GM23338 (cell line): ENCODE data around the gene DAGLB. TPM values are rescaled to one million over a fixed set of nuclear protein-coding genes. Genes with fewer than 3 reads are reported as not detected.

ENCODE experiments used
- ATAC-seq: fragments of 200-7000 bp; cut with Tn5 transposase; 3 replicates; pipeline ENCODE4 v1.9.1; 2020
- DNase-seq: peaks from one replicate; pipeline ENCODE4 v3.0.0-alpha.2; 2015; ENCODE audit warnings: low spot score
- H2AFZ ChIP-seq: fragments of 200-600 bp; sonication (generic); 2 replicates; pipeline ENCODE4 v1.8.0; 2016; ENCODE audit warnings: antibody characterized with exemption, mild to moderate bottlenecking, moderate library complexity
- H3F3A ChIP-seq: fragments of 200-600 bp; sonication (generic); replicated peaks from 2 replicates; pipeline ENCODE4 v1.8.0; 2017; ENCODE audit warnings: antibody characterized with exemption, mixed run types, low read depth
- H3K27ac ChIP-seq: fragments of 200-600 bp; sonication (generic); 2 replicates; pipeline ENCODE4 v1.6.1; 2016; ENCODE audit warnings: low read depth
- H3K27me3 ChIP-seq: fragments of 200-600 bp; sonication (generic); 2 replicates; pipeline ENCODE4 v1.8.0; 2016; ENCODE audit warnings: mild to moderate bottlenecking, mixed run types, moderate library complexity; ENCODE audit not compliant: insufficient read depth
- H3K36me3 ChIP-seq: fragments of 200-600 bp; sonication (generic); 2 replicates; pipeline ENCODE4 v1.8.0; 2016; ENCODE audit warnings: mild to moderate bottlenecking; ENCODE audit not compliant: insufficient read depth
- H3K4me1 ChIP-seq: fragments of 200-600 bp; sonication (generic); 2 replicates; pipeline ENCODE4 v1.8.0; 2016; ENCODE audit warnings: mild to moderate bottlenecking, moderate library complexity; ENCODE audit not compliant: insufficient read depth
- H3K4me2 ChIP-seq: fragments of 200-600 bp; sonication (generic); 2 replicates; pipeline ENCODE4 v1.7.1; 2017; ENCODE audit warnings: mixed run types
- H3K4me3 ChIP-seq: fragments of 200-600 bp; sonication (generic); 2 replicates; pipeline ENCODE4 v1.6.1; 2016; ENCODE audit warnings: mixed run types
- H3K79me2 ChIP-seq: fragments of 200-600 bp; sonication (generic); replicated peaks from 2 replicates; pipeline ENCODE4 v1.8.0; 2017; ENCODE audit warnings: mild to moderate bottlenecking; ENCODE audit not compliant: insufficient read depth
- H3K9me2 ChIP-seq: fragments of 200-600 bp; sonication (generic); 2 replicates; pipeline ENCODE4 v1.8.0; 2017; ENCODE audit not compliant: insufficient read depth
- H4K20me1 ChIP-seq: fragments of 200-600 bp; sonication (generic); replicated peaks from 2 replicates; pipeline ENCODE4 v1.8.0; 2017; ENCODE audit warnings: mild to moderate bottlenecking; ENCODE audit not compliant: insufficient read depth
- H3K27ac Mint-ChIP-seq: 2 replicates; pipeline ENCODE4 v1.8.0; 2020; ENCODE audit warnings: inconsistent platforms, mild to moderate bottlenecking, moderate library complexity, mixed read lengths
- H3K27me3 Mint-ChIP-seq: 3 replicates; pipeline ENCODE4 v1.8.0; 2022; ENCODE audit warnings: low read depth, mild to moderate bottlenecking, moderate library complexity, mixed read lengths, inconsistent platforms; ENCODE audit not compliant: insufficient read depth, poor library complexity
- H3K36me3 Mint-ChIP-seq: 3 replicates; pipeline ENCODE4 v1.8.0; 2021; ENCODE audit warnings: low read depth, mild to moderate bottlenecking, inconsistent platforms, moderate library complexity, mixed read lengths
- H3K4me1 Mint-ChIP-seq: 3 replicates; pipeline ENCODE4 v1.8.0; 2020; ENCODE audit warnings: mild to moderate bottlenecking, inconsistent platforms, mixed read lengths
- H3K4me3 Mint-ChIP-seq: 3 replicates; pipeline ENCODE4 v1.8.0; 2021; ENCODE audit warnings: moderate library complexity, mild to moderate bottlenecking, inconsistent platforms, mixed read lengths
- H3K9me3 Mint-ChIP-seq: 3 replicates; pipeline ENCODE4 v1.8.0; 2020; ENCODE audit warnings: moderate library complexity, mild to moderate bottlenecking, inconsistent platforms, mixed read lengths
- CREB1 ChIP-seq: fragments of 250-450 bp; sonication (Bioruptor Pico); IDR thresholded peaks from 2 replicates; pipeline ENCODE4 v1.5.0; 2020; ENCODE audit warnings: low read depth, mild to moderate bottlenecking, moderate library complexity
- EZH2 ChIP-seq: fragments of 200-600 bp; sonication (generic); IDR thresholded peaks from one replicate; pipeline ENCODE4 v1.8.0; 2017; ENCODE audit warnings: antibody characterized with exemption, mild to moderate bottlenecking, low read depth; ENCODE audit not compliant: unreplicated experiment
- EZH2phosphoT487 ChIP-seq: fragments of 200-600 bp; sonication (generic); IDR thresholded peaks from one replicate; pipeline ENCODE4 v1.8.1; 2018; ENCODE audit warnings: antibody characterized with exemption; ENCODE audit not compliant: unreplicated experiment
- JUNB ChIP-seq: IDR thresholded peaks from one replicate; pipeline ENCODE4 v1.6.1; 2016; ENCODE audit warnings: antibody characterized with exemption; ENCODE audit not compliant: unreplicated experiment
- NANOG ChIP-seq: IDR thresholded peaks from 2 replicates; pipeline ENCODE4 v1.6.1; 2016; ENCODE audit warnings: antibody characterized with exemption, borderline replicate concordance
- POLR2AphosphoS5 ChIP-seq: IDR thresholded peaks from 2 replicates; pipeline ENCODE4 v1.6.1; 2016; ENCODE audit warnings: antibody characterized with exemption, low read depth
- STAT1 ChIP-seq: IDR thresholded peaks from one replicate; pipeline ENCODE4 v1.6.1; 2016; ENCODE audit warnings: antibody characterized with exemption; ENCODE audit not compliant: unreplicated experiment
- ZNF114 ChIP-seq: fragments of 250-450 bp; sonication (Bioruptor Pico); IDR thresholded peaks from 2 replicates; pipeline ENCODE4 v1.5.0; 2020; ENCODE audit warnings: mild to moderate bottlenecking, moderate library complexity
- ZNF331 ChIP-seq: fragments of 250-450 bp; sonication (Bioruptor Pico); IDR thresholded peaks from 2 replicates; pipeline ENCODE4 v1.5.0; 2020; ENCODE audit warnings: low read depth, mild to moderate bottlenecking, moderate library complexity
- polyA plus RNA-seq: library from polyadenylated mRNA; unstranded; fragments of >200 nt; fragmentation: Nextera tagmentation; extraction: Ambion mirVana; gene quantifications from 2 replicates; pipeline ENCODE4 v1.2.1, GENCODE V29; 2016
- total RNA-seq: library from RNA; depleted of rRNA; stranded (reverse); fragments of >200 nt; shearing (Covaris generic); gene quantifications from 2 replicates; pipeline ENCODE4 v1.2.3, GENCODE V29; 2014
- TF ChIP-seq, protein P1 (sequence below): IDR thresholded peaks from 2 replicates; pipeline ENCODE4 v1.6.1; 2016; ENCODE audit warnings: antibody characterized with exemption
- TF ChIP-seq, protein P2 (sequence below): IDR thresholded peaks from one replicate; pipeline ENCODE4 v1.6.1; 2018; ENCODE audit warnings: antibody characterized with exemption; ENCODE audit not compliant: unreplicated experiment
- TF ChIP-seq, protein P3 (sequence below): fragments of 250-450 bp; sonication (Bioruptor Pico); IDR thresholded peaks from 2 replicates; pipeline ENCODE4 v1.5.0; 2020; ENCODE audit warnings: mild to moderate bottlenecking, moderate library complexity
- TF ChIP-seq, protein P4 (sequence below), 2 experiments: fragments of 200-600 bp in 1 of 2; sonication (generic) in 1 of 2; conservative IDR thresholded peaks; 2 replicates each; pipeline versions ENCODE4 v1.5.1 to v1.6.1; 2016 to 2017; ENCODE audit warnings: antibody characterized with exemption in 2 of 2, low read depth in 2 of 2, mild to moderate bottlenecking in 2 of 2, moderate library complexity in 1 of 2

The DAGLB gene
- total and polyA plus RNA-seq, 2 experiments from 2014 or later = 13.8 to 26.0 TPM

DNA sequence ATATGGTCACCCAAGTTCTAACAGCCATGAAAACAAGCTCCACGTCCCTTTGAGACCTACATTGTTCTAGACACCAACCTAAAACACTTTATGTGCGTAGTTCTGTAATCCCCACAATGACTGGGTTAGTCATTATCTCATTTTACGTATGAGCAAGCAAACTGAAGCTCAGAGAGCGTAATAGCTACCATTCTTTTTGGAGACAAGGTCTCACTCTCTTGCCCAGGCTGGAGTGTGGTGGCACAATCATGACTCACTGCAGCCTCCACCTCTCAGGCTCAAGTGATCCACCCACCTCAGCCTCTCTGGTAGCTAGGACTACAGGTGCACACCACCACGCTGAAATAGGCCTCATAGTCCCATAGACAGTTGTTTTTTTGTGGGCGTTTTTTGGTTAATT lies 10.5 kb downstream of the DAGLB start:
- Histone ChIP-seq H3K4me2 (no peak overlapping the region), H3K9me2 (no peaks in the 10 kb centered on the region), H3K27ac (no peak overlapping the region), H3K27me3 (no peaks in the 10 kb centered on the region), H4K20me1 (peaks cover 36% of the 10 kb centered on the region), H3K79me2 (peaks cover 83% of the 10 kb centered on the region), H3K4me3 (no peak overlapping the region), H3K4me1 (peaks cover 5% of the 10 kb centered on the region), H2AFZ (no peak overlapping the region), H3K36me3 (0 out of 2 replicates have a peak, but pooled peaks cover 10% of the 10 kb centered on the region), H3F3A (peaks cover 24% of the 10 kb centered on the region)
- peaks cover 57% of the 10 kb centered on the region for H3K36me3 Mint-ChIP-seq
- no peak overlapping the region for H3K4me3 Mint-ChIP-seq
- ATAC-seq = no peak
- no peaks in the 10 kb centered on the region for H3K9me3 Mint-ChIP-seq
- H3K4me1 Mint-ChIP-seq = peaks cover 14% of the 10 kb centered on the region; the same call in 2 of the 3 replicates
- no peak for TF ChIP-seq EZH2
- TF ChIP-seq, protein P1, sequence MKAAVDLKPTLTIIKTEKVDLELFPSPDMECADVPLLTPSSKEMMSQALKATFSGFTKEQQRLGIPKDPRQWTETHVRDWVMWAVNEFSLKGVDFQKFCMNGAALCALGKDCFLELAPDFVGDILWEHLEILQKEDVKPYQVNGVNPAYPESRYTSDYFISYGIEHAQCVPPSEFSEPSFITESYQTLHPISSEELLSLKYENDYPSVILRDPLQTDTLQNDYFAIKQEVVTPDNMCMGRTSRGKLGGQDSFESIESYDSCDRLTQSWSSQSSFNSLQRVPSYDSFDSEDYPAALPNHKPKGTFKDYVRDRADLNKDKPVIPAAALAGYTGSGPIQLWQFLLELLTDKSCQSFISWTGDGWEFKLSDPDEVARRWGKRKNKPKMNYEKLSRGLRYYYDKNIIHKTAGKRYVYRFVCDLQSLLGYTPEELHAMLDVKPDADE = no peak
- TF ChIP-seq, protein P2, sequence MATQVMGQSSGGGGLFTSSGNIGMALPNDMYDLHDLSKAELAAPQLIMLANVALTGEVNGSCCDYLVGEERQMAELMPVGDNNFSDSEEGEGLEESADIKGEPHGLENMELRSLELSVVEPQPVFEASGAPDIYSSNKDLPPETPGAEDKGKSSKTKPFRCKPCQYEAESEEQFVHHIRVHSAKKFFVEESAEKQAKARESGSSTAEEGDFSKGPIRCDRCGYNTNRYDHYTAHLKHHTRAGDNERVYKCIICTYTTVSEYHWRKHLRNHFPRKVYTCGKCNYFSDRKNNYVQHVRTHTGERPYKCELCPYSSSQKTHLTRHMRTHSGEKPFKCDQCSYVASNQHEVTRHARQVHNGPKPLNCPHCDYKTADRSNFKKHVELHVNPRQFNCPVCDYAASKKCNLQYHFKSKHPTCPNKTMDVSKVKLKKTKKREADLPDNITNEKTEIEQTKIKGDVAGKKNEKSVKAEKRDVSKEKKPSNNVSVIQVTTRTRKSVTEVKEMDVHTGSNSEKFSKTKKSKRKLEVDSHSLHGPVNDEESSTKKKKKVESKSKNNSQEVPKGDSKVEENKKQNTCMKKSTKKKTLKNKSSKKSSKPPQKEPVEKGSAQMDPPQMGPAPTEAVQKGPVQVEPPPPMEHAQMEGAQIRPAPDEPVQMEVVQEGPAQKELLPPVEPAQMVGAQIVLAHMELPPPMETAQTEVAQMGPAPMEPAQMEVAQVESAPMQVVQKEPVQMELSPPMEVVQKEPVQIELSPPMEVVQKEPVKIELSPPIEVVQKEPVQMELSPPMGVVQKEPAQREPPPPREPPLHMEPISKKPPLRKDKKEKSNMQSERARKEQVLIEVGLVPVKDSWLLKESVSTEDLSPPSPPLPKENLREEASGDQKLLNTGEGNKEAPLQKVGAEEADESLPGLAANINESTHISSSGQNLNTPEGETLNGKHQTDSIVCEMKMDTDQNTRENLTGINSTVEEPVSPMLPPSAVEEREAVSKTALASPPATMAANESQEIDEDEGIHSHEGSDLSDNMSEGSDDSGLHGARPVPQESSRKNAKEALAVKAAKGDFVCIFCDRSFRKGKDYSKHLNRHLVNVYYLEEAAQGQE = no peak
- TF ChIP-seq, protein P3, sequence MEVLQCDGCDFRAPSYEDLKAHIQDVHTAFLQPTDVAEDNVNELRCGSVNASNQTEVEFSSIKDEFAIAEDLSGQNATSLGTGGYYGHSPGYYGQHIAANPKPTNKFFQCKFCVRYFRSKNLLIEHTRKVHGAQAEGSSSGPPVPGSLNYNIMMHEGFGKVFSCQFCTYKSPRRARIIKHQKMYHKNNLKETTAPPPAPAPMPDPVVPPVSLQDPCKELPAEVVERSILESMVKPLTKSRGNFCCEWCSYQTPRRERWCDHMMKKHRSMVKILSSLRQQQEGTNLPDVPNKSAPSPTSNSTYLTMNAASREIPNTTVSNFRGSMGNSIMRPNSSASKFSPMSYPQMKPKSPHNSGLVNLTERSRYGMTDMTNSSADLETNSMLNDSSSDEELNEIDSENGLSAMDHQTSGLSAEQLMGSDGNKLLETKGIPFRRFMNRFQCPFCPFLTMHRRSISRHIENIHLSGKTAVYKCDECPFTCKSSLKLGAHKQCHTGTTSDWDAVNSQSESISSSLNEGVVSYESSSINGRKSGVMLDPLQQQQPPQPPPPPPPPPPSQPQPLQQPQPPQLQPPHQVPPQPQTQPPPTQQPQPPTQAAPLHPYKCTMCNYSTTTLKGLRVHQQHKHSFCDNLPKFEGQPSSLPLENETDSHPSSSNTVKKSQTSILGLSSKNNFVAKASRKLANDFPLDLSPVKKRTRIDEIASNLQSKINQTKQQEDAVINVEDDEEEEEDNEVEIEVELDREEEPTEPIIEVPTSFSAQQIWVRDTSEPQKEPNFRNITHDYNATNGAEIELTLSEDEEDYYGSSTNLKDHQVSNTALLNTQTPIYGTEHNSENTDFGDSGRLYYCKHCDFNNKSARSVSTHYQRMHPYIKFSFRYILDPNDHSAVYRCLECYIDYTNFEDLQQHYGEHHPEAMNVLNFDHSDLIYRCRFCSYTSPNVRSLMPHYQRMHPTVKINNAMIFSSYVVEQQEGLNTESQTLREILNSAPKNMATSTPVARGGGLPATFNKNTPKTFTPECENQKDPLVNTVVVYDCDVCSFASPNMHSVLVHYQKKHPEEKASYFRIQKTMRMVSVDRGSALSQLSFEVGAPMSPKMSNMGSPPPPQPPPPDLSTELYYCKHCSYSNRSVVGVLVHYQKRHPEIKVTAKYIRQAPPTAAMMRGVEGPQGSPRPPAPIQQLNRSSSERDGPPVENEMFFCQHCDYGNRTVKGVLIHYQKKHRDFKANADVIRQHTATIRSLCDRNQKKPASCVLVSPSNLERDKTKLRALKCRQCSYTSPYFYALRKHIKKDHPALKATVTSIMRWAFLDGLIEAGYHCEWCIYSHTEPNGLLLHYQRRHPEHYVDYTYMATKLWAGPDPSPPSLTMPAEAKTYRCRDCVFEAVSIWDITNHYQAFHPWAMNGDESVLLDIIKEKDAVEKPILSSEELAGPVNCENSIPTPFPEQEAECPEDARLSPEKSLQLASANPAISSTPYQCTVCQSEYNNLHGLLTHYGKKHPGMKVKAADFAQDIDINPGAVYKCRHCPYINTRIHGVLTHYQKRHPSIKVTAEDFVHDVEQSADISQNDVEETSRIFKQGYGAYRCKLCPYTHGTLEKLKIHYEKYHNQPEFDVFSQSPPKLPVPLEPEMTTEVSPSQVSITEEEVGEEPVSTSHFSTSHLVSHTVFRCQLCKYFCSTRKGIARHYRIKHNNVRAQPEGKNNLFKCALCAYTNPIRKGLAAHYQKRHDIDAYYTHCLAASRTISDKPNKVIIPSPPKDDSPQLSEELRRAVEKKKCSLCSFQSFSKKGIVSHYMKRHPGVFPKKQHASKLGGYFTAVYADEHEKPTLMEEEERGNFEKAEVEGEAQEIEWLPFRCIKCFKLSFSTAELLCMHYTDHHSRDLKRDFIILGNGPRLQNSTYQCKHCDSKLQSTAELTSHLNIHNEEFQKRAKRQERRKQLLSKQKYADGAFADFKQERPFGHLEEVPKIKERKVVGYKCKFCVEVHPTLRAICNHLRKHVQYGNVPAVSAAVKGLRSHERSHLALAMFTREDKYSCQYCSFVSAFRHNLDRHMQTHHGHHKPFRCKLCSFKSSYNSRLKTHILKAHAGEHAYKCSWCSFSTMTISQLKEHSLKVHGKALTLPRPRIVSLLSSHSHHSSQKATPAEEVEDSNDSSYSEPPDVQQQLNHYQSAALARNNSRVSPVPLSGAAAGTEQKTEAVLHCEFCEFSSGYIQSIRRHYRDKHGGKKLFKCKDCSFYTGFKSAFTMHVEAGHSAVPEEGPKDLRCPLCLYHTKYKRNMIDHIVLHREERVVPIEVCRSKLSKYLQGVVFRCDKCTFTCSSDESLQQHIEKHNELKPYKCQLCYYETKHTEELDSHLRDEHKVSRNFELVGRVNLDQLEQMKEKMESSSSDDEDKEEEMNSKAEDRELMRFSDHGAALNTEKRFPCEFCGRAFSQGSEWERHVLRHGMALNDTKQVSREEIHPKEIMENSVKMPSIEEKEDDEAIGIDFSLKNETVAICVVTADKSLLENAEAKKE (CRISPR knock-in tag) = no peak
- TF ChIP-seq POLR2AphosphoS5 = no peak
- TF ChIP-seq NANOG = no peak
- TF ChIP-seq ZNF114 = no peak
- no peak for TF ChIP-seq ZNF331 (CRISPR knock-in tag)
- TF ChIP-seq JUNB = no peak
- TF ChIP-seq EZH2phosphoT487 = no peak
- TF ChIP-seq CREB1 (CRISPR knock-in tag) = no peak
- TF ChIP-seq STAT1 = no peak
- TF ChIP-seq, protein P4, sequence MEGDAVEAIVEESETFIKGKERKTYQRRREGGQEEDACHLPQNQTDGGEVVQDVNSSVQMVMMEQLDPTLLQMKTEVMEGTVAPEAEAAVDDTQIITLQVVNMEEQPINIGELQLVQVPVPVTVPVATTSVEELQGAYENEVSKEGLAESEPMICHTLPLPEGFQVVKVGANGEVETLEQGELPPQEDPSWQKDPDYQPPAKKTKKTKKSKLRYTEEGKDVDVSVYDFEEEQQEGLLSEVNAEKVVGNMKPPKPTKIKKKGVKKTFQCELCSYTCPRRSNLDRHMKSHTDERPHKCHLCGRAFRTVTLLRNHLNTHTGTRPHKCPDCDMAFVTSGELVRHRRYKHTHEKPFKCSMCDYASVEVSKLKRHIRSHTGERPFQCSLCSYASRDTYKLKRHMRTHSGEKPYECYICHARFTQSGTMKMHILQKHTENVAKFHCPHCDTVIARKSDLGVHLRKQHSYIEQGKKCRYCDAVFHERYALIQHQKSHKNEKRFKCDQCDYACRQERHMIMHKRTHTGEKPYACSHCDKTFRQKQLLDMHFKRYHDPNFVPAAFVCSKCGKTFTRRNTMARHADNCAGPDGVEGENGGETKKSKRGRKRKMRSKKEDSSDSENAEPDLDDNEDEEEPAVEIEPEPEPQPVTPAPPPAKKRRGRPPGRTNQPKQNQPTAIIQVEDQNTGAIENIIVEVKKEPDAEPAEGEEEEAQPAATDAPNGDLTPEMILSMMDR (conservative IDR thresholded peaks at IDR 0.05; ENCODE audit: low read depth in 2 of 2) = no peak
- DNase-seq = no peak
- H3K27me3 Mint-ChIP-seq = peaks cover 18% of the 10 kb centered on the region
- H3K27ac Mint-ChIP-seq = no peak overlapping the region
